Measurements from ENCODE around the gene UTP20. TPM values are rescaled to one million over a fixed set of nuclear protein-coding genes. Genes with fewer than 3 reads are reported as not detected.

Gene UTP20
- total RNA-seq, 1 donor from 2014 or later, result 19.3 TPM

DNA sequence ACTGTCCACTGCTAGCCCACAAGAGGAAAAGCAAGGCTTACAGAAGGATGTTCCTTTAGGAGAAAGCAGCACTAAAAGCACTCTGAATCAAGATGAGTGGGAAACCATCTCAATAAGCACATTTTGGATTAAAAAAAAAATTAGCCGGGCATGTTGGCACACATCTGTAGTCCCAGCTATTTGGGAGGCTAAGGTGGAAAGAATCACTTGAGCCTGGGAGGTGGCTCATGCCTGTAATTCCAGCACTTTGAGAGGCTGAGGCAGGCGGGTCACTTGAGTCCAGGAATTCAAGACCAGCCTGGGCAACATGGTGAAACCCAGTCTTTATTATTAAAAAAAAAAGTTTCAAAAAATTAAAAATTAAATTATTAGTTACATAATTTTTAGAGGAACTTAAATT is 144.7 kb downstream of the UTP20 start:
- no peak overlapping the region for H3K4me2 ChIP-seq (ENCODE audit: low read length)
- Mint-ChIP-seq H3K4me1 (ENCODE audit: low read depth, unreplicated experiment) (no peaks in the 10 kb centered on the region), H3K36me3 (ENCODE audit: low read depth, unreplicated experiment) (no peaks in the 10 kb centered on the region), H3K9me3 (ENCODE audit: unreplicated experiment) (peaks cover under 1% of the 10 kb centered on the region), H3K4me3 (ENCODE audit: unreplicated experiment) (no peak overlapping the region), H3K27me3 (ENCODE audit: low read depth, unreplicated experiment) (no peaks in the 10 kb centered on the region), H3K27ac (ENCODE audit: unreplicated experiment) (no peak overlapping the region)
- H3K27ac ChIP-seq (ENCODE audit: low read depth, low read length), result no peak overlapping the region
- no peaks in the 10 kb centered on the region for H3K27me3 ChIP-seq (ENCODE audit: insufficient read depth, low read length)
- DNase-seq (ENCODE audit: low read depth), result no peak
- no peaks in the 10 kb centered on the region for H4K20me1 ChIP-seq (ENCODE audit: insufficient read depth, low read length)
- no peak overlapping the region for H2AFZ ChIP-seq (ENCODE audit: low read depth, low read length)
- H3K9ac ChIP-seq (ENCODE audit: low read length), result no peak overlapping the region
- no peaks in the 10 kb centered on the region for H3K79me2 ChIP-seq (ENCODE audit: insufficient read depth, low read length)
- H3K4me1 ChIP-seq (ENCODE audit: insufficient read depth, low read length), result no peaks in the 10 kb centered on the region
- H3K36me3 ChIP-seq (ENCODE audit: insufficient read depth, low read length), result no peaks in the 10 kb centered on the region
- no peaks in the 10 kb centered on the region for H3K9me3 ChIP-seq (ENCODE audit: insufficient read depth, low read depth, low read length)
- FAIRE-seq, result no peak
- no peak overlapping the region for H3K4me3 ChIP-seq (ENCODE audit: insufficient read depth, low read depth, low read length)
- TF ChIP-seq EZH2 (IDR thresholded peaks at IDR 0.05; ENCODE audit: insufficient read depth, low read length), result no peak
- TF ChIP-seq, protein P1, sequence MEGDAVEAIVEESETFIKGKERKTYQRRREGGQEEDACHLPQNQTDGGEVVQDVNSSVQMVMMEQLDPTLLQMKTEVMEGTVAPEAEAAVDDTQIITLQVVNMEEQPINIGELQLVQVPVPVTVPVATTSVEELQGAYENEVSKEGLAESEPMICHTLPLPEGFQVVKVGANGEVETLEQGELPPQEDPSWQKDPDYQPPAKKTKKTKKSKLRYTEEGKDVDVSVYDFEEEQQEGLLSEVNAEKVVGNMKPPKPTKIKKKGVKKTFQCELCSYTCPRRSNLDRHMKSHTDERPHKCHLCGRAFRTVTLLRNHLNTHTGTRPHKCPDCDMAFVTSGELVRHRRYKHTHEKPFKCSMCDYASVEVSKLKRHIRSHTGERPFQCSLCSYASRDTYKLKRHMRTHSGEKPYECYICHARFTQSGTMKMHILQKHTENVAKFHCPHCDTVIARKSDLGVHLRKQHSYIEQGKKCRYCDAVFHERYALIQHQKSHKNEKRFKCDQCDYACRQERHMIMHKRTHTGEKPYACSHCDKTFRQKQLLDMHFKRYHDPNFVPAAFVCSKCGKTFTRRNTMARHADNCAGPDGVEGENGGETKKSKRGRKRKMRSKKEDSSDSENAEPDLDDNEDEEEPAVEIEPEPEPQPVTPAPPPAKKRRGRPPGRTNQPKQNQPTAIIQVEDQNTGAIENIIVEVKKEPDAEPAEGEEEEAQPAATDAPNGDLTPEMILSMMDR (IDR thresholded peaks at IDR 0.05; ENCODE audit: insufficient read depth, low read depth, low read length), result no peak

GRCh38 chr12:101430456-101430855 is 150.6 kb downstream of the UTP20 start:
- H3K79me2 ChIP-seq (ENCODE audit: insufficient read depth, low read length), result no peaks in the 10 kb centered on the region
- FAIRE-seq, result no peak
- H3K27ac ChIP-seq (ENCODE audit: low read depth, low read length), result no peak overlapping the region
- Mint-ChIP-seq H3K4me1 (ENCODE audit: low read depth, unreplicated experiment) (no peaks in the 10 kb centered on the region), H3K36me3 (ENCODE audit: low read depth, unreplicated experiment) (no peaks in the 10 kb centered on the region), H3K9me3 (ENCODE audit: unreplicated experiment) (peaks cover 2% of the 10 kb centered on the region), H3K4me3 (ENCODE audit: unreplicated experiment) (no peak overlapping the region), H3K27ac (ENCODE audit: unreplicated experiment) (no peak overlapping the region), H3K27me3 (ENCODE audit: low read depth, unreplicated experiment) (no peaks in the 10 kb centered on the region)
- H3K9ac ChIP-seq (ENCODE audit: low read length), result no peak overlapping the region
- H3K27me3 ChIP-seq (ENCODE audit: insufficient read depth, low read length), result no peaks in the 10 kb centered on the region
- no peak for TF ChIP-seq EZH2 (IDR thresholded peaks at IDR 0.05; ENCODE audit: insufficient read depth, low read length)
- TF ChIP-seq, protein P1 (IDR thresholded peaks at IDR 0.05; ENCODE audit: insufficient read depth, low read depth, low read length), result no peak
- DNase-seq (ENCODE audit: low read depth), result no peak
- H4K20me1 ChIP-seq (ENCODE audit: insufficient read depth, low read length), result no peaks in the 10 kb centered on the region
- H3K4me3 ChIP-seq (ENCODE audit: insufficient read depth, low read depth, low read length), result no peak overlapping the region
- no peak overlapping the region for H3K4me2 ChIP-seq (ENCODE audit: low read length)
- no peaks in the 10 kb centered on the region for H3K36me3 ChIP-seq (ENCODE audit: insufficient read depth, low read length)
- no peaks in the 10 kb centered on the region for H3K9me3 ChIP-seq (ENCODE audit: insufficient read depth, low read depth, low read length)
- no peak overlapping the region for H2AFZ ChIP-seq (ENCODE audit: low read depth, low read length)
- H3K4me1 ChIP-seq (ENCODE audit: insufficient read depth, low read length), result no peaks in the 10 kb centered on the region

GRCh38 chr12:101436136-101436535 is 156.2 kb downstream of the UTP20 start:
- H3K4me1 Mint-ChIP-seq (ENCODE audit: low read depth, unreplicated experiment), result no peaks in the 10 kb centered on the region
- no peaks in the 10 kb centered on the region for H3K36me3 Mint-ChIP-seq (ENCODE audit: low read depth, unreplicated experiment)
- Histone ChIP-seq H3K4me3 (ENCODE audit: insufficient read depth, low read depth, low read length) (no peak overlapping the region), H2AFZ (ENCODE audit: low read depth, low read length) (no peak overlapping the region), H4K20me1 (ENCODE audit: insufficient read depth, low read length) (no peaks in the 10 kb centered on the region), H3K4me2 (ENCODE audit: low read length) (no peak overlapping the region), H3K4me1 (ENCODE audit: insufficient read depth, low read length) (no peaks in the 10 kb centered on the region), H3K9me3 (ENCODE audit: insufficient read depth, low read depth, low read length) (no peaks in the 10 kb centered on the region), H3K79me2 (ENCODE audit: insufficient read depth, low read length) (no peaks in the 10 kb centered on the region), H3K9ac (ENCODE audit: low read length) (no peak overlapping the region), H3K36me3 (ENCODE audit: insufficient read depth, low read length) (no peaks in the 10 kb centered on the region), H3K27me3 (ENCODE audit: insufficient read depth, low read length) (no peaks in the 10 kb centered on the region), H3K27ac (ENCODE audit: low read depth, low read length) (no peak overlapping the region)
- FAIRE-seq (no peak), DNase-seq (ENCODE audit: low read depth) (no peak)
- TF ChIP-seq, protein P1 (IDR thresholded peaks at IDR 0.05; ENCODE audit: insufficient read depth, low read depth, low read length), result no peak
- no peak for TF ChIP-seq EZH2 (IDR thresholded peaks at IDR 0.05; ENCODE audit: insufficient read depth, low read length)
- H3K27me3 Mint-ChIP-seq (ENCODE audit: low read depth, unreplicated experiment), result no peaks in the 10 kb centered on the region
- no peak overlapping the region for H3K27ac Mint-ChIP-seq (ENCODE audit: unreplicated experiment)
- no peak overlapping the region for H3K4me3 Mint-ChIP-seq (ENCODE audit: unreplicated experiment)
- no peaks in the 10 kb centered on the region for H3K9me3 Mint-ChIP-seq (ENCODE audit: unreplicated experiment)

Other genes with a start within 250 kb of the UTP20 start
- not detected in 2 replicates for gene SLC5A8, start 69.9 kb upstream of the UTP20 start, total RNA-seq
- 100 and 129 TPM in 2 replicates for gene ARL1, start 127.7 kb downstream of the UTP20 start, total RNA-seq
- not detected in 2 replicates for gene SPIC, start 195.2 kb downstream of the UTP20 start, total RNA-seq